Measurements from ENCODE around the gene FOXO3.
"Not testable (repeated sequence)": the region's sequence is repeated elsewhere in the genome, so short reads cannot be mapped to it uniquely, and the experiment has no call there.

FOXO3 gene

DNA sequence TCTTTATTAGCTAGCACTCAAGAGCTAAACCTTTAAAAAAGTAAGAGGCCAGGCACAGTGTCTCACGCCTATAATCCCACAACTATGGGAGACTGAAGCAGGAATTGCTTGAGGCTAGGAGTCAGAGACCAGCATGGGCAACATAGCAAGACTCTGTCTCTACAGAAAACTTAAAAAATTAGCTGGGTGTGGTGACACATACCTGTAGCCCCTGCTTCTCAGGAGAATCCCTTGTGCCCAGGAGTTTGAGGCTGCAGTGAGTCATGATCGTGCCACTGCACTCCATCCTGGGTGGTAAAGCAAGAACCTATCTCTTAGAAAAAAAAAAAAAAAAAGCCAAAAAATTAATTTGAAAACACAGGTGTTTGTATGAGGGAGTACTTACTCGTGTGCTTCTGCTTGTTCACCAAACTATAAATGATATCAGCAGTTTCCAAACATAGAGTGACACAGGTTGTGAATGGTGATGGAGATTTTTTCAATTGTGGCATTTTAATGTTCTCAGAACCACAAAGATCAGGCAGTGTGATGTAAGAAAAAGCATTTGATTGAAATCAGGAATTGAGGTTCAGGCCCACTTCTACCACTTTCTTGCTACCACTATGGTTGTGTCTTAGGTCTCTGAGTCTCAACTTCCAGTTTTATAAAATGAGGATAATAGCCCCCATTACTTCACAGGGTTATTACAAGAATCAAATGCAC, 104.9 kb downstream of the FOXO3 start:
- DNase-seq: no peak

DNA sequence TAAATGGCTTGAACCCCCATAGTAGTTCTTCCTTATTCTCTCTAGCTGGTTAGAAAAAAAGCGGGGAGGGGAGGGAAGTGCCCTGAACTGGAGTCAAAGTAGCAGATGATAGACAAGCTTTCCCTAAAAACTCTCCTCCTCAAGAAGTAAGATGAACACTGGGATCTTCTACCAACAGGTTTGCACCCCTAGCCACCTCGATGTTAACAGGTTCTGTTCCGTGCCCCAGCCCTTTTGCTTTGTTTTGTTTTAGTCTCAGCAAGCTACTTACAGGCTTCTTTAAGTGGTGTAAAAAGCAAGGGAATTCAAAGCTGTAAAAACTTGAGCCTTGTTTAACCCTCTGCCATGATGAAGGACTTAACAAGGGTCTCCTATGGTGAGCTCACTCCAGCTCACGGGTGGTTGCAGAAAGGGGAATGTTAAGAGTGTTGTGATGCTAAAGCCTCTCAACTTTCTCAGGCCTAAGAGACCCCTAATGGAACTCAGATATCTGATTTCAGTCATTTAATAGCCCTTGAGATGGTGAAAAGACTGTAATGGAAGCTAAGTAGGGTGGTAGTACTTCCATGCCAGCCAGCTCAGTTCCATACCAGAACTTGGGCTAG, 106.0 kb downstream of the FOXO3 start:
- DNase-seq: no peak

DNA sequence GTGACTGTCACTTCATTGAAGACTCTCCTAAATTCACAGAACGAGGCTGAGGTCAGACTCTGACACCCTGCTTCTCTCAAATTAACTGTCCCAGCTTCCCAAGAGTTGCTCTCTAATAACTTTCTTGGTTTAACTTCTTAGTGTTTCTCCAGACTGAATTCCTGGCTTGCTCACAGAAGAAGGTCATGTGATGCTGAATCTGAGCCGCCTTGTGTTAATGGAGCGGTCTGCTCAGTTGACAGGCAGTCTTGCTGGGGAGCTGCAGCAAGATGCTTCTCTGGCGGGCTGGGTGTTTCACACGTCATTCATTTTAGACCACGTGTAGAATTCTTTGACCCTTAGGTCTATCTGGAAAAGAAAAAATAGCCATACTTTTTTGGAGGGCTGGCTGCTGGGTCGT, 107.3 kb downstream of the FOXO3 start:
- no peak for DNase-seq

DNA sequence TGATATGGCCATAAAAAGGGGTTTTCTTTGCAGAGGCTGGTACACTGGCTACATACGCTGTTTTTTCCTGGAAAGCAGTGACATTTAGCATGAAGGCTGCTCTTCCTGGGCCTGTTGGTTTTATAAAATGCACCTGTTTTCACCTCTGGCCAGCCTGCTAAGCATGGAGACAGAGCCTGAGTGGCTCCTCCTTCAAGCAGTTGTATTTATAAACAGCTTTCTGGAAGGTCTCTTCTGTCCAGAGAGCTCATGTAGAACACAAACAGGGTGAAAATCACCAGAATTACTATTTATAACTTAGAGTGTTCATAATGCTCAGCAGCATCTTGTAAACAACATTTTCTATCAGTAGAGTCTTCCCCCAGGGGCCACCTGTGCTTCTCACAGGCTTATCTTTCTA, 109.0 kb downstream of the FOXO3 start:
- no peak for DNase-seq

DNA sequence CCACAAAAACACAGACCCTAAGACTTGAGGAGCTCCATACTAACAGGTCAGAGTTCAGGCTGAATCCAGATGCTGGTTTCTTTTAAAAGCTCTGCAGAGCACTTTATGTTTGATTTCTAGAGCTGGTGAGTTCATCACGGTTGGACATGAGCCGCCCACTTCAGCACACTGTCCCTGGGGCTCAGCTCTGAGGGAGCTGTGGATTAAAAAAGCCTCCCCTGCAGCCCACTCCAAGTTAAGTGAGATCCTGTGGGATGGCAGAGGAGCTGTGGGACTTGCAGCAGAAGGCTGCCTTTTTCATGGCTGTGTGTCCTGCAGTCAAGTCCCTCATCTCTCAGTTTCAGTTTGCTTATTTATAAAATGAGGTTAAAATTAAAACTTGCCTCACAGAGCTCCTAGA, 110.5 kb downstream of the FOXO3 start:
- DNase-seq: no peak

DNA sequence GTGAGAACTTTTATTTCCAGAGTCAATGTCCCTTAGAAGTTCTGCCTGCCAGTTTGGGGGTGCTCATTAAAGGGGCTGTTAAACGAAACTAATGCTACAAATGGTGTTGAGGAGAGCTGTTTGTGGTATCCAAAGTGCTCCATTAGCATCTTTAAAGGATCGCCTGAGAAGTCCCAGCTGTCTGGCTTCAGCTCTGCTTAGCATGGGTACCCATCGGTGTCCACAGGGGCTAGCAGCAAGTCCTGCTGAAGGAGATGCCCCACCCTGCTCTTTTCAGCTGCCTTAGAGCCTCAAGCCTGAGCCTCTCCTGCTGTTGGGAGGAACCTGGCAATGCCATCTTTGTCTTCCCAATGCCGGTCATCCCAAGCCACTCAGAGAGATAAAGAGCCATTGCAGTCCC, 111.1 kb downstream of the FOXO3 start:
- DNase-seq: no peak

DNA sequence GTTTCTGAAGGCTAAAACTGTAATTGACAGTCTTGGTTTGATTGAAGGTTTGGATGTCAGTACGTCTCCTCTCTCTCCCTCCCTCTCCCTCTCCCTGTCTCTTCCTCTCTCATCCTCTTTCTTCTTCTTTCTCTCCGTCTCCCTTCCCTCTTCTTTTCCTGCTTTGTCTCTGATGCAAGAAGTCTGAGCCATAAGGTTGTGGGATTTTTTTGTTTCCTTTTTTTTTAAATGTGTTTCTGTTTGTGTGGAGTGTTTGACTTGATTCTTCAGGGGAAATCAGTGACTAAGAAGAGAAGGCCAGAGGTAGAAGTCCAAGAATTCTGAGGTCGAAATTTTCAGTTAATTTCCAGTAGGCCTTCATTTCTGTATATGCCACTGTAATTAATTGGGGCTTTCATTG, 111.9 kb downstream of the FOXO3 start:
- no peak for DNase-seq

DNA sequence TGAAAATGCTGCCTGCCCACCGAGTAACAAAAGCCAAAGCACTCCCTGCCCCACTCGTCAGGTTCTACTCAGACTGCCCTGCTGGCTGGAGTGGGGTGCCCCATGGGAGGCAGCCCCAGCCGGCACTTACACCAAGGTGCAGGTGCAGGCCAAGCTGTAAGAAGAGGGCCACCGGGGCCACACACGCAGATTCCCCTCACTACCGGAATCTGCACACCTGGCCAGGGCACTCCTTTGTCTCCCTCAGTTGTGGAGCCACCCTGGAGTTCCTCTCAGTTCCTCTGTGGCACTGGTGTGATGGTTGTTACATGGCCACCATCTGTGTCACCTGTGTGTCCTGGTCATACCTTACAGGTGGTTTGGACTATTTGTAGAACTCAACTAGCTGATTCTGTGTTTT, 112.4 kb downstream of the FOXO3 start:
- no peak for DNase-seq

DNA sequence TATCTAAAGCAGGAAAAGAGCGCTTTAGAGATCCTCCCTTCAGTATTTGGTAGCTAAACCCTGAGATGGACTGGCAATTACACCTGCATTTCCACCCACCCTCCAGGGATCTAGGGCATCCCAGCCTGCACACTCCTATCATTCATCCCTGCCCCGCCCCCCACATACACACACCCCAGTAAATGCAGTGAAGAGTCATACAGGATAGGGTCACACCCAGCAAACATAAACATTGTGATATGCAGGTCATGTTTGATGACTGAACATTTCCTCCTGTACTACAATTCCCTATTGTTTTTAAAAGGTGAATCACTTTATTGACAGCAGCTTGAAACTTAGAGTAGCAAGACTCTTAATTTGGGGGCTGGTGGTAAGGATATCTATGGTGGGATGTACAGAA, 112.9 kb downstream of the FOXO3 start:
- no peak for DNase-seq

DNA sequence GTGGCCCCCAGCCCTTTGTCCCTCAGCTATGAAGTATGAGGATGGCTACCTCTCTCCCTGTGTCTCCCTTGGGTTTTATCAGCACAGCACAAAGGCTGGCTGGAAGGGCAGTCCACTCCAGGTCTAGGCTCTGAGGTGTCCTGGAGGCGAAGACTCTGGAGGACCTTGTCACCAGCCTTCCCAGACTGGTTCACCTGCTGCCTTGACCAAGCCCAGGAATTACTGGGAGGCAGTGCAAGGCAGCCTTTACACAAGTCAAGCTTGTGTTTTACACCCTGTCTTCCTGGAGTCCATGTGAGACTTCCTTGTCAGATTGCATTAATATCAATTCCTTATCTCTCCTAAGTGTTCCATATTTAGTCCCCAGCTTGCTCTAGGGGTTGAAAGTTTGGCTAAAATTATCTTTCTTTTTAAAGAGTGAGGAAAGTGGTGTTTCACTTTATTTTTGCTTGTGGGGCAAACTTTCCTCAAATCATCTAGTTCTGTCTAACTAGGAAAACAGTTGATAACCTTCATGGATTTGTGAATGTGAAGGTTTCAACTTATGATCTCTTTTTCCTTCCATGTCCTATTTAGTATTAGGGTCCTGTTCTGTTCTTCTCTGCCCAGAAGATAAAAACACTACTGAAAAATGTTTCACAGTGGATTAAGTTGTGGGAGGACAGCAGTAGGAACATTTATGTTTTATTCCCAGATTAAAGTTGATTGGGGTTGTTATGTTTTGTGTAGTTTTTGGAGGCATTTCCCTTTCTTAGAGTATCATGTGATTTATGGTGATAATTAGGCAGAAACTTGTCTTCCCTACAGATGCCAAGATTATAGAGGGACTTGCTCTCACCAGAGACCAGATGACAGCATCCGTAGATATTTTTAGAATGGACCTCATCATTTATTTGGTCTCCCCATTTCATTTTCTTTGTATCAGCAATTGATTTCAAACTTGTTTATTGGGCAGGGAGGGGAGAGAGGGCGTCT, 114.8 kb downstream of the FOXO3 start:
- DNase-seq: no peak

DNA sequence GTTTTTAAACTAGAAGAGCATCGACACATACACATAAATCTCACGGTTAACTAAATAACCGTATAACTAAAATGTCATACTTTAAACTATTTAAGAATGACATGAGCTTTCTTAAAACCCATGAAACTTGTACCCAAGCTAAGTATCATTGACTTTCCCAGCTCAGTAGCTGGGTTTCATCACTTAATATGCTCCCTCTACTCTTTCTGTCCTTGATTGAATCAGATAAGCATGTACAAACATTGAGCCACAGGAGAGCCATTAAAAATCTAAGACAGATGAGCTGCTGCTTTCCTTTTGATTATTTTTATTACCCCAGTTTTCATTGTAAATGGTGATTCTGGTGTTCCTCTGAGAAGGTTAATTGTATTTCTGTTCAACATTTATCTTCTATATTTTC, 115.8 kb downstream of the FOXO3 start:
- DNase-seq: no peak

DNA sequence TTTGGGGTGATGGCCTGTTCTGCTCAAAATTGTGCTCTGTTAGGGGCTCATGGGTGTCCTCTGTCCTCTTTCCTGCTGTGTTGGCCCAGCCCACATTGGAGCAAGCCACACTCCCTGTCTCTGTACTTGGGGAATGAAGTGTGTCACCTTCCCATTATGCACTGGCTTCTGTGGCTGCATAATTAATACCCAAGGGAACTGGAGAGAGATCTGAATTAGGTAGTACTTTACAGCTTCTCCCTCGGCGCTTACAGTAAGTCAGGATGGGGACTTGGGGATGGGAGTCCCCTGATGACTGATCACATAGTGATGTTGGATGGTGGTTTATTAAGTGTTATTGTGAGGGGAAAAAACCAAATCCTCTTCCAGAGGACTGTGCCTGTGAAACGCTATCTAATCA, 116.6 kb downstream of the FOXO3 start:
- DNase-seq: no peak

DNA sequence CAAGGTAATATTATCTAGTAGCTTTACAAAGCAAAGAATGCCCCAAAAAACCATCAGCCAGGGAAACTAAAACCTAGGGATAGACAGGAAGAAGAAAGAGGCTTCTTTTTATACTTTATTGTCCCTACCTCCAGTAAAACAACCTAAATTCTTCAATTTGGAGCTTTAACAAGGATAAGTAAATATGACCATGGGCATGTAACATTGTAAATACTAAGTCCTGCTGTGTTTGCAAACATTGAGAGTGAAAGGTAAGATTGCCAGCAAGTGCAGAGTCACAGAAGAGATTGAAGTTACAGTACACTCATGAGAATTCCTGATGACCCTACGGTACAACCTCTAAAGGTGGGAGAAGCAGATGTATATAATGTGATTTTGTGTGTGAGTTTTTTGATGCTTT, 117.2 kb downstream of the FOXO3 start:
- DNase-seq: no peak

DNA sequence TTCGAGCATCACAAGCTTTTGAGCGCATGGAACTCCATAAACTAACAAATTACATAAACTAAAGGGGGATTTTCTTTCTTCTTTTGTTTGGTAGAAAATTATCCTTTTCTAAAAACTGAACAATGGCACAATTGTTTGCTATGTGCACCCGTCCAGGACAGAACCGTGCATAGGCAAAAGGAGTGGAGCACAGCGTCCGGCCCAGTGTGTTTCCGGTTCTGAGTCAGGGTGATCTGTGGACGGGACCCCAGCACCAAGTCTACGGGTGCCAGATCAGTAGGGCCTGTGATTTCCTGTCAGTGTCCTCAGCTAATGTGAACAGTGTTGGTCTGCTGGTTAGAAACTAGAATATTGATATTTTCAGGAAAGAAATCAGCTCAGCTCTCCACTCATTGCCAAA, 119.6 kb downstream of the FOXO3 start:
- not testable (repeated sequence) for DNase-seq

DNA sequence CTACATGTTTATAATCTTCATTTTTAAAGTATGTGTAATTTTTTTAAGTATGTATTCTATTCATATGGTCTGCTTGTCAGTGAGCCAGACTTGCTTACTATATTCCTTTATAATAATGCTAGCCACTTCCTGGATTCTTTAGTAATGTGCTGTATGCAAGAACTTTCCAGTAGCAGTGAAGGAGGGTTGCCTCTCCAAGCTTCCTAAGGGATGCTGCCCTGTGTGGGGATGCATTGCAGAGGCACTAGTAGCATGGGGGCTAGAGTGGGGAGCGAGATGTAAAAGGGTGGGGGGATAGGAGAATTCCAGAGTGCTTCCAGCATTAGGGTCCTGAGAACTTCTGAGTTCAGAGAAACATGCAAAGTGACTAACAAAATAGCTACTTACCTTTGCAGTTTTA, 121.0 kb downstream of the FOXO3 start:
- DNase-seq: not testable (repeated sequence)

DNA sequence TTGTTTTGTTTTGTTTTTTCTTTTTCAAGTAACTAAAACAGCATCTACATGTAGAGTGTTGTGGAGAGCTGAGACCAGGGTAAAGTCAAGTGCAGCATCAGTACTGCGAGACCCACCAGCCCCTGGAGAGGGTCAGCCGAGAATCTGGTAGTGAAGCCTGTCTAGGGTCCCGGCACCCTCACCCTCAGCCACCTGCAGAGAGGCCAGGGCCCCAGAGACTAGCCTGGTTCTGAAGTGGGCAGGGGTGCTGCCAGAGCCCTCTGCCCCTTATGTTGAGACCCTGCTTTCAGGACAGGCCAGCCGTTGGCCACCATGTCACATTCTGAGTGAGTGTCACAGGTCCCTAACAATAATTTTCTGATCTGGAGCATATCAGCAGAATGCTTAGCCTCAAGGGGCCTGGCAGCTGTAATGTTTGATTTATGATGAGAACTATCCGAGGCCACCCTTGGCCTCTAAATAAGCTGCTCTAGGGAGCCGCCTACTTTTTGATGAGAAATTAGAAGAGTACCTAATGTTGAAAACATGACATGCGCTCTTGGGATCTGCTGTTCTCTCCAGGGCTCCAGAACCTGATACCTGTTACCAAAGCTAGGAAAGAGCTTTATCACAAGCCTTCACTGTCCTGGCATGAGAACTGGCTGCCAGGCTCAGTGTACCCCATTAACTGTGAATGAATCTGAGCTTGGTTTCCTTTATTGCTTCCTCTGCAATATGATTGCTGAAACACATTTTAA, 121.8 kb downstream of the FOXO3 start:
- not testable (repeated sequence) for DNase-seq

DNA sequence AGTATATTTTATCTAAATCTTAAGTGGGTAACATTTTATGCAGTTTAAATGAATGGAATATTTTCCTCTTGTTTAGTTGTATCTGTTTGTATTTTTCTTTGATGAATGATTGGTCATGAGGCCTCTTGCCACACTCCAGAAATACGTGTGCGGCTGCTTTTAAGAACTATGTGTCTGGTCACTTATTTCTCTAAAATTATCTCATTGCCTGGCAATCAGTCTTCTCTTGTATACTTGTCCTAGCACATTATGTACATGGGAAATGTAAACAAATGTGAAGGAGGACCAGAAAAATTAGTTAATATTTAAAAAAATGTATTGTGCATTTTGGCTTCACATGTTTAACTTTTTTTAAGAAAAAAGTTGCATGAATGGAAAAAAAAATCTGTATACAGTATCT, 123.3 kb downstream of the FOXO3 start:
- not testable (repeated sequence) for DNase-seq

DNA sequence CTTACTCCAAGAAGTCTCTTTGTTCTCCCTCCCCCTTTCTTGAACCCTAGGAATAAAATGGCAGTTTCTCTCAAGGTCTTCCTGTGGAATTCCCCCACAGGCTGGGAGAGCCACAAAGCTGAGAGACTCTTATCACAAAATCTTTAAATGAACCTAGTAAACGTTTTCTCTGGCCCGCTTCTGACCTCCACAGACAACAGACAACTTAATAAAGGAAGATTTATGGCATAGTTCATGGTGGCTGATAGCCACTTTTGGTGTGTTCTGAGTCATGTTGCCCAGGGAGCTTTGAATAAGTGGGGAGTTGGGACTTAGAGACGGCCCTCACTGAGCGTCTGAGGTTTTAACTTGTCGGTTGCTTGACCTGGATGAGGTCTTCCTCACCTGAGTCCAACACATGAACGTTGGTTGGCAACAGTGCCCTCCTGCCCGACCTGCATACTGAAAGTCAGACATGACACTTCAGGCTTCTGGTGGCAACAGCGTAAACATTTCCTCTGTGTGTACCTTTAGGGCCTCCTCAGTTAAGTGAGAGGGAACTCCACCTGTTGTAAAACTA, 124.1 kb downstream of the FOXO3 start:
- DNase-seq: no peak

DNA sequence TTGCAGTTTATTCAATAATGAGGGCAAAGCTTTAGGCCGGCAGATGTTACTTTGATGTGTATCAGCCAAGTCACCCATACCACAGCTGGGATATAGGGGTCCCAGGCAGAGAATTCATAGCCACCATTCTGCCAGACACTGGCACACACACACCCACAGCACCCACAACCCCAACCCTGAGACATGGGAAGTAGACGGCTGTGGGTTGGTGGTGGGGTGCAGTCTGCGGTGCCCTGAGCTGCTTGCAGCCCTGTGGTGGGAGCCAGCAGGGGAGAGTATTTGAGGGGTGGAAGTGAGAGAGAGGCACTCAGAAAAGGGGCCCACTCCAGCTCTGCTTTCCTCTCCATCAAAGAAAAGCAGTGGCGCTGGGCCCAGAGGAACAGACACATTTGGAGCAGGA, 125.3 kb downstream of the FOXO3 start:
- DNase-seq: no peak

DNA sequence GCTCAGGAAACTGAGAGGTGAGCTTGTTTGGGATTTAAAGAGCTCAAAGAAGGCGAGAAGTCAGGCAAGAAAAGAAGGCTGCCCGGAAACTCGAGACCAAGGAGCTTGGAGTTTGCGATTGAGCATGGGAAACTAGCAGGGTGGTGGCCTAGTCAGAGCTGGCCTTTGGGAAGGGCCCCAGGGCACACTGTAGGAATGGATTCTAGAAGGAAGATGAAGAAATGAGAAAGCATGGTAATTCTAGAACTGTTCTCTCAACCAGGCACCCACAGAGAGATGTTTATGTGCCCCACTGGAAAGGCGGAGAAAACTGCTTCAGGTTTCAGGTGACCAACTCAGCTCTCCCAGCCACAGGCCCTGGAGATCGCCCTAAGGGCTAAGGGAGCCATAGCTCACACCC, 126.2 kb downstream of the FOXO3 start:
- no peak for DNase-seq

DNA sequence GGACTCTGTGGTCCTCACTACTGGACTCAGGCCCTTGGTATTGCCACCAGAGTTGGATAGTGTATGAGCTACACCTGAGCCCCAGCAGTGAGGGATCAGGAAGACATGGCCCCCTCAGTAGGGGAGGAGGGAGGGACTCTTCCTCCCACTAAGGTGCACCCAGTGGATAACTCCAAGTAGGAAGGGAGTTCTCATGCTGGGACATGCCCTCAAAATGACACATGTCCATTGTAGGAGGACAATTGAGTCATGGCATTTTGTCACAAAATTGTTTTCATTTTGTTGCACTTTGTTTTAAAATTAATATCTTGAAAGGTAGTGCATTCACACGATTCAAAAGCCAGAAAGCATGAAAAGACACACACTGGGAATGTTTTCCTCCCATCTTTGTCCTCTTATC, 127.2 kb downstream of the FOXO3 start:
- DNase-seq: no peak

DNA sequence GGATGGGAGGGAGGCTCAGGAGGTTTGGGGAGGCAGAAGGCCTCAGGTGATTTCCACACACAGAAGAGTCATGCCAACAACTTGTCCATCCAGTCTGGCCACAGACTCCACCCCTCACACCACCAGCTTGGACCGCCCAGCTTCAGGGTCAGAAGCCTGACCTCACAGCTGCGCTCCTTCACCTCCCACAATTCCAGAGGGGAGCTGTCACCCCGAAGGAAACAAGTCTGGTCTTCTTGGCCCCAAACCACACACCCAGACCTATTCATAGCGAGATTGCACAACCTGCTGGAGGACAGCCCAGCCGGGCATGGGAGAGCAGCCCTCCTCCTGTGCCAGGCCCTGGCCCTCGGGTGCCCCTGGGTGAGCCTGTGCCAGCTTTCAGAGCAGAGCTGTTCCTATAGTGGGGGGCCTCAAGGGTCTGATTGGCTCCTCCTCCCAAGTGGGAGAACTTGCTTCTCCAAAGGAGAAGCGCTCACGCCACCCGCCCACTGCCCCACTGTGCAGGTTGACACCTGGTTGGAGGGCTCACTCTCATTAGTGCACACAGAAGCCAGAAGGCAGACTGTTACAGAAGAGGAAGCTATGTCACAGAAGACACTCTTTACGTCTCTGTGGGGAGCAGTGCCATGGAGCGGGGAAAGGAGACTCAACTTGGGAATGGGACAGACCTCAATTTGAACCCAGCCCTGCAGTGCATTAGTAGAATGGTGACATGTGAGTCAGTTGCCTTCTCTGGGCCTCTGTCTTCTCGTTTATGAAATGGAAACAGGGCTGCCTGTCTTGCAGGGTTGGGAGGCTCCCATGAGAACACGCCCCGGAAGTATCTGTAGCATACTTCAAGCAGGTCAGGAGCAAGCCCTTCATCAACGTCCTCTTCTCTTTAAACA, 128.8 kb downstream of the FOXO3 start:
- no peak for DNase-seq

Data from stimulated activated CD4-positive, alpha-beta T cell treated with anti-CD3 and anti-CD28 coated beads, Interleukin-2, amount 100 ng/mL, for 48 hours (primary cell).